ENCODE data around the gene MLST8. TPM values are rescaled to one million over a fixed set of nuclear protein-coding genes. Genes with fewer than 3 reads are reported as not detected.

The MLST8 gene
- total RNA-seq, 4 donors from 2014 or later = 29.3 to 58.8 (median 38.0) TPM

- no peak for TF ChIP-seq CTCF (IDR thresholded peaks at IDR 0.05; ENCODE audit: low read depth)
Measured at GRCh38 chr16:2235234-2235651, 30.0 kb downstream of the MLST8 start.

- no peak for TF ChIP-seq CTCF (IDR thresholded peaks at IDR 0.05; ENCODE audit: low read depth)
Measured at GRCh38 chr16:2235695-2236336, 30.6 kb downstream of the MLST8 start.

- TF ChIP-seq CTCF (IDR thresholded peaks at IDR 0.05; ENCODE audit: low read depth) = no peak
Measured at GRCh38 chr16:2236337-2237101, 31.3 kb downstream of the MLST8 start, which contains the start of gene DNASE1L2. TSS of gene DNASE1L2 (plus strand) at chr16:2236444. CDS start at chr16:2236817, 373 bp downstream.

GRCh38 chr16:2237102-2237482 lies 31.8 kb downstream of the MLST8 start:
- no peak for TF ChIP-seq CTCF (IDR thresholded peaks at IDR 0.05; ENCODE audit: low read depth)

- TF ChIP-seq CTCF (IDR thresholded peaks at IDR 0.05; ENCODE audit: low read depth) = no peak
Measured at GRCh38 chr16:2237493-2238149, 32.4 kb downstream of the MLST8 start.

- TF ChIP-seq CTCF (IDR thresholded peaks at IDR 0.05; ENCODE audit: low read depth) = no peak
Measured at GRCh38 chr16:2238150-2238837, 33.0 kb downstream of the MLST8 start.
